GM23248 (cell line): ENCODE data around the gene EVC. TPM values are rescaled to one million over a fixed set of nuclear protein-coding genes. Genes with fewer than 3 reads are reported as not detected.

Experiments used
- DNase-seq: peaks from one replicate; pipeline ENCODE4 v3.0.0-alpha.2; 2015
- H2AFZ ChIP-seq: fragments of 200-600 bp; sonication (generic); 2 replicates; pipeline ENCODE4 v1.6.1; 2016; ENCODE audit warnings: antibody characterized with exemption
- H3F3A ChIP-seq: fragments of 200-600 bp; sonication (generic); 2 replicates; pipeline ENCODE4 v1.6.1; 2016; ENCODE audit warnings: mild to moderate bottlenecking, antibody characterized with exemption, mixed run types; ENCODE audit not compliant: insufficient read depth
- H3K27ac ChIP-seq: fragments of 200-600 bp; sonication (generic); 2 replicates; pipeline ENCODE4 v1.5.1; 2016; ENCODE audit warnings: mild to moderate bottlenecking
- H3K27me3 ChIP-seq: fragments of 200-600 bp; sonication (generic); replicated peaks from 2 replicates; pipeline ENCODE4 v1.6.1; 2016; ENCODE audit warnings: mild to moderate bottlenecking; ENCODE audit not compliant: insufficient read depth
- H3K36me3 ChIP-seq: fragments of 200-600 bp; sonication (generic); 2 replicates; pipeline ENCODE4 v1.6.1; 2016; ENCODE audit warnings: low read depth, mild to moderate bottlenecking
- H3K4me1 ChIP-seq: fragments of 200-600 bp; sonication (generic); 2 replicates; pipeline ENCODE4 v1.6.1; 2016; ENCODE audit warnings: mild to moderate bottlenecking; ENCODE audit not compliant: insufficient read depth
- H3K4me2 ChIP-seq: fragments of 200-600 bp; sonication (generic); one replicate; pipeline ENCODE4 v1.6.1; 2016; ENCODE audit warnings: mild to moderate bottlenecking; ENCODE audit not compliant: unreplicated experiment
- H3K4me3 ChIP-seq: fragments of 200-600 bp; sonication (generic); 2 replicates; pipeline ENCODE4 v1.5.1; 2016; ENCODE audit warnings: mild to moderate bottlenecking
- H3K79me2 ChIP-seq: fragments of 200-600 bp; sonication (generic); 2 replicates; pipeline ENCODE4 v1.6.1; 2016; ENCODE audit warnings: mild to moderate bottlenecking; ENCODE audit not compliant: insufficient read depth
- H3K9ac ChIP-seq: fragments of 200-600 bp; sonication (generic); 2 replicates; pipeline ENCODE4 v1.6.1; 2016; ENCODE audit warnings: mild to moderate bottlenecking
- H3K9me2 ChIP-seq: fragments of 200-600 bp; sonication (generic); 2 replicates; pipeline ENCODE4 v1.6.1; 2016; ENCODE audit warnings: mixed run types, mild to moderate bottlenecking, moderate library complexity; ENCODE audit not compliant: insufficient read depth
- H3K9me3 ChIP-seq: fragments of 200-600 bp; sonication (generic); one replicate; pipeline ENCODE4 v1.6.1; 2017; ENCODE audit warnings: low read depth
- H4K20me1 ChIP-seq: fragments of 200-600 bp; sonication (generic); 2 replicates; pipeline ENCODE4 v1.6.0; 2016; ENCODE audit not compliant: insufficient read depth
- EZH2 ChIP-seq: fragments of 200-600 bp; sonication (generic); IDR thresholded peaks from 2 replicates; pipeline ENCODE4 v1.6.1; 2018; ENCODE audit warnings: antibody characterized with exemption, mild to moderate bottlenecking; ENCODE audit not compliant: insufficient read depth, poor library complexity, severe bottlenecking
- EZH2phosphoT487 ChIP-seq: fragments of 200-600 bp; sonication (generic); IDR thresholded peaks from 2 replicates; pipeline ENCODE4 v1.6.1; 2018; ENCODE audit warnings: antibody characterized with exemption, moderate library complexity, mild to moderate bottlenecking, low read depth; ENCODE audit not compliant: insufficient read depth
- WGBS, 2 experiments: methylation state at CpG; one replicate each; pipeline ENCODE4 v1.1.6; 2015 to 2017; ENCODE audit warnings: low lambda C conversion rate in 2 of 2, low coverage in 1 of 2; ENCODE audit errors: missing lambda C conversion rate in 2 of 2; 5-methylcytosine and 5-hydroxymethylcytosine counted together
- in situ Hi-C: fragments of 300-500 bp; cut with MboI; formaldehyde crosslinking; loops from 2 replicates; pipeline ENCODE4 v1.15.0; 2020
- polyA plus RNA-seq: library from polyadenylated mRNA; unstranded; fragments of >200 nt; fragmentation: Nextera tagmentation; extraction: Ambion mirVana; gene quantifications from 2 replicates; pipeline ENCODE4 v1.2.1, GENCODE V29; 2016
- total RNA-seq: library from RNA; depleted of rRNA; stranded (reverse); fragments of >200 nt; shearing (Covaris generic); gene quantifications from 2 replicates; pipeline ENCODE4 v1.2.3, GENCODE V29; 2014

Gene EVC
- total and polyA plus RNA-seq, 2 experiments from 2014 or later: 4.0 to 56.2 TPM

DNA sequence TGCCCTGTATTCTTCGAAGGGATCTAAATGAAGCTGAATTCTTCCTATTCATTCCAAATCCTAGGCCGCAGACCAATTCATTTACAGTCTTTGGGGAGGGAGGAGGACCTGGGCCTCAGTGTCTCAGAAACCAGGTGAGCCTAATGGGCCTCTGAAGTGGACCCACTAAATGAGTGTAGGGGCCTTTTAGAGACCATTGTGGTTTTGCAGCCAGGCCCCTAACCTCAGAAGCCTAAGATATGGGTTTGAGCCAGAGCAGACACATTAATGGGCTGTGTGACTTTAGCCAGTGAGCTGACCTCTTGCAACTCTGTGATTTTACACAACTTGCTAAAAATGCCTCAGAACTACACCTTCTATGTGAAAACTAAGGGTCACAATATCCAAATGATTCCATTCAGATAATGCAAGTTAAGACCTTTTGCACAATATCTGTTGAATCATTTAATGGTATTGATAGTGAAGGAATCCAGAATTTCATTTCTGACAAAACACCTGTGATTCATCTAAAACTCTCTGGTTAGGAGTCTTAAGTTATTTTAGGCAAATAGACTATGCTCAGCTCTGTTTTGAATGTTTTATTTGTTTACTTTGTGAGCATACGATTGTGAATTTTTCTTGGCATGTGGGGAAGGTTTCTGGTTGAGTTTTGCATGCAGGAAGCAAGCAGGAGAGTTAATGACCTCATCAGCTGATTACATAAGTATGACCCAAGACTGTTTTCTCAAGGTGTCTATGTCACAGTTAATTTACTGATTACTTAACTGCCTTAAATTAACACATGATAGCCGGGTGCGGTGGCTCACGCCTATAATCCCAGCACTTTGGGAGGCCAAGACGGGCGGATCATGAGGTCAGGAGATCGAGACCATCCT is 75.0 kb downstream of the EVC start:
- Histone ChIP-seq H3K9me3 (no peaks in the 10 kb centered on the region), H3K9me2 (no peaks in the 10 kb centered on the region), H3K9ac (0 out of 2 replicates have a peak overlapping the region, but pooled peaks have one; percentile 7), H2AFZ (no peak overlapping the region), H3F3A (peaks cover 16% of the 10 kb centered on the region), H3K4me1 (peaks cover 6% of the 10 kb centered on the region; the same call in 1 of the 2 replicates), H3K36me3 (peaks cover 5% of the 10 kb centered on the region; the same call in 1 of the 2 replicates), H3K79me2 (0 out of 2 replicates have a peak, but pooled peaks cover 2% of the 10 kb centered on the region), H3K27me3 (no peaks in the 10 kb centered on the region), H3K4me3 (no peak overlapping the region), H3K4me2 (no peak overlapping the region), H4K20me1 (no peaks in the 10 kb centered on the region), H3K27ac (peak overlapping the region; percentile 51)
- DNase-seq: peak; percentile 66
- WGBS, 2 experiments: 77 to 80% methylated on average over 9 of the region's 9 CpGs
- TF ChIP-seq EZH2: no peak
- TF ChIP-seq EZH2phosphoT487: no peak
- in situ Hi-C loops: no loop called here

DNA sequence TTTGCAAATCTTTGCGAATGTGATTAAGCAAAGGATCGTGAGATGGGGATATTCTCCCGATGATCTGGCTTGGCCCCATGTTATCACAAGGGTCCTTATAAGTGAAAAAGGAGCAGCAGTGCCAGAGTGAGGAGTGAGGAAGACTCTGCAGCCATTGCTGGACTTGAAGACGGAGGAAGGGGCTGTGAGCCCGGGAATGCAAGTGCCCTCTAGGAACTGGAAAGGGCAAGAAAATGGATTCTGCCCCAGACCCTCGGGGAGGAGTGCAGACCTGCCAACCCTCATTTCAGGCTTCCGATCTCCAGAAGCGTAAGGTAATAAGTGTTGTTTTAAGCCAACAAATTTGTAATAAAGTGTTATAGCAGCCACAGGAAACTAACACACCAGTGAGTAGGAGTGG is 76.3 kb downstream of the EVC start:
- H3K9ac ChIP-seq: no peak overlapping the region
- DNase-seq: no peak
- no peak for TF ChIP-seq EZH2phosphoT487
- no peak for TF ChIP-seq EZH2

DNA sequence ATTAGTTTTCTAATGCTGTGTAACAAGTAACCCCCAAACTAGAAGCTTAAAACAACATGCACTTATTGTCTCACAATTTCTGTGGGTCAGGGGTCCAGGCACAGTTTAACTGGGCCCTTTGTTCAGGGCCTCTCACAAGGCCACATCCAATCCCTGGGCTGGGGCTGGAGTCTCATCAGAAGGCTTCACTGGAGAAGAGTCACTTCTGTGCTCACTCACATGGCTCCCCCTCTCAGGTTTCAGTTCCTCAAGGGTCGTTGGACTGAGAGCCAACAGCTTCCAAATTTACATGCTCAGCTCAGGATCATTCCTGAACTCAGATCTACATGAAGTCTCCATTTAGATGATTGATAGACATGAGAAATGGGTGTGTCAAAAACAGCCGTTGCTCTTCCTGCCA is 77.1 kb downstream of the EVC start:
- no peak for DNase-seq
- in situ Hi-C loops: no loop called here

More for the DNA sequence above, 76.3 kb downstream of the EVC start:
- H3K4me2 ChIP-seq: no peak overlapping the region
- no peaks in the 10 kb centered on the region for H4K20me1 ChIP-seq
- WGBS, 2 experiments: 98 to 99% methylated on average over 8 of the region's 8 CpGs
- H2AFZ ChIP-seq: no peak overlapping the region
- no peaks in the 10 kb centered on the region for H3K27me3 ChIP-seq
- no peak overlapping the region for H3K4me3 ChIP-seq
- in situ Hi-C loops: no loop called here
- peaks cover 6% of the 10 kb centered on the region; the same call in 1 of the 2 replicates for H3K4me1 ChIP-seq
- H3F3A ChIP-seq: peaks cover 16% of the 10 kb centered on the region
- H3K9me2 ChIP-seq: no peaks in the 10 kb centered on the region
- no peak overlapping the region for H3K27ac ChIP-seq
- no peaks in the 10 kb centered on the region for H3K79me2 ChIP-seq
- H3K36me3 ChIP-seq: peaks cover 12% of the 10 kb centered on the region; the same call in 1 of the 2 replicates
- H3K9me3 ChIP-seq: no peaks in the 10 kb centered on the region

DNA sequence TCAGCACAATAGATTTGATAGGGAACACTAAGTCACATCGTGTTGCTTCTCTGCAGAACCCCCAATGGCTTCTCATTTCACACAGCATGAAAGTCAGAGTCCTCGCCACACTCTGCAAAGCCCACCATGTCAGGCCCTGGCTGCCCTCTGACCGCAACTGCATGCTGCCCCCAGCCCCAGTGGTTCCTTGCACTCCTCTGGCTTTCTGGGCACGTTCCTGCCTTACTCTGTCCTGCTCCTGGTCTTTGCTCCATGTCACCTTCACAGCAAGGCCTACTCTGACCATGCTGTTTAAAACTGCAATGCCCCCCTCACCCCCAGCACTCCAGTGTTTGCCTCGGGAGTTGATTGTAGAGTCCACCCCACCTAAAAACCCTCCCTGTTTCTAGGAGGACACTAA is 78.1 kb downstream of the EVC start:
- no peak overlapping the region for H3K9ac ChIP-seq
- in situ Hi-C loops: no loop called here
- H3F3A ChIP-seq: peaks cover 16% of the 10 kb centered on the region
- H3K9me2 ChIP-seq: no peaks in the 10 kb centered on the region
- TF ChIP-seq EZH2phosphoT487: no peak
- TF ChIP-seq EZH2: no peak
- H3K9me3 ChIP-seq: no peaks in the 10 kb centered on the region
- H3K27me3 ChIP-seq: no peaks in the 10 kb centered on the region
- H4K20me1 ChIP-seq: no peaks in the 10 kb centered on the region
- H3K4me1 ChIP-seq: peaks cover 6% of the 10 kb centered on the region; the same call in 1 of the 2 replicates
- WGBS, 2 experiments: 81 to 88% methylated on average over 5 of the region's 5 CpGs
- no peak overlapping the region for H3K4me2 ChIP-seq
- H3K36me3 ChIP-seq: peaks cover 12% of the 10 kb centered on the region; the same call in 1 of the 2 replicates
- H3K4me3 ChIP-seq: no peak overlapping the region
- no peaks in the 10 kb centered on the region for H3K79me2 ChIP-seq
- no peak for DNase-seq
- H2AFZ ChIP-seq: no peak overlapping the region
- H3K27ac ChIP-seq: no peak overlapping the region

More for the DNA sequence above, 77.1 kb downstream of the EVC start:
- H3K79me2 ChIP-seq: no peaks in the 10 kb centered on the region
- H3K4me3 ChIP-seq: no peak overlapping the region
- H3K9me2 ChIP-seq: no peaks in the 10 kb centered on the region
- WGBS, 2 experiments: 15 to 17% methylated on average over 2 of the region's 2 CpGs
- no peaks in the 10 kb centered on the region for H4K20me1 ChIP-seq
- H3K9ac ChIP-seq: no peak overlapping the region
- H3K36me3 ChIP-seq: peaks cover 12% of the 10 kb centered on the region; the same call in 1 of the 2 replicates
- no peaks in the 10 kb centered on the region for H3K27me3 ChIP-seq
- TF ChIP-seq EZH2 (no peak), EZH2phosphoT487 (no peak)
- H2AFZ ChIP-seq: no peak overlapping the region
- H3F3A ChIP-seq: peaks cover 16% of the 10 kb centered on the region
- no peak overlapping the region for H3K4me2 ChIP-seq
- H3K27ac ChIP-seq: no peak overlapping the region
- H3K9me3 ChIP-seq: no peaks in the 10 kb centered on the region
- H3K4me1 ChIP-seq: peaks cover 6% of the 10 kb centered on the region; the same call in 1 of the 2 replicates
